Stimulated activated CD4-positive, alpha-beta T cell treated with anti-CD3 and anti-CD28 coated beads, Interleukin-1b, Interleukin-23, amount 100 ng/mL, for 48 hours (primary cell): ENCODE results near the gene PHF23.

ENCODE experiments used
- DNase-seq: peaks from one replicate; pipeline ENCODE4 v3.0.0-alpha.2; 2020

The PHF23 gene

GRCh38 chr17:7196651-7197401 lies 42.4 kb downstream of the PHF23 start:
- DNase-seq, result no peak

GRCh38 chr17:7195971-7196370 lies 43.3 kb downstream of the PHF23 start:
- no peak for DNase-seq

GRCh38 chr17:7192271-7192937 lies 46.9 kb downstream of the PHF23 start:
- no peak for DNase-seq

- DNase-seq, result no peak
Observed at GRCh38 chr17:7191571-7192270, 47.5 kb downstream of the PHF23 start.

- DNase-seq, result no peak
Observed at GRCh38 chr17:7191069-7191468, 48.2 kb downstream of the PHF23 start.

GRCh38 chr17:7190276-7190917 lies 48.9 kb downstream of the PHF23 start:
- no peak for DNase-seq

GRCh38 chr17:7186241-7186640 lies 53.0 kb downstream of the PHF23 start:
- DNase-seq, result no peak
